Measurements from ENCODE around the gene FOXP1.

DNA sequence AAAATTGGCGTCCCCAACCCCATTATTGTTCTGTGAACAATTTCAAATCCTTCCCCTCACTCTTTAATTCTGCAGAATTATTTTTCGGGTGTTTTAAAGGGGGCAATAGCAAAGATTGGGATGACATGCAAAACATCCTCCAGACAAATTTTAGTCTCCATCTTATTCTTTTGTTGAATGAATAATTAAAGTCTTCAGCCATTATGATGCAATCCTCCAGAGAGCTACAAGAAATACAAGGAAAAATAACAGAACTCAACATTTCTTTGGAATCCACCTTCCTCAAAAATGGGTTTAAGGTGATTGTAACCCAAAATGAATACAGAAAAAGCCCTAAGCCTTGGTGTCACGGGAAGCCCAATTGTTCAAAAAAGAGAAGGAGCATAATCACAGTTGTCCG lies 49.9 kb downstream of the FOXP1 start:
- no peak for TF ChIP-seq EZH2 (IDR thresholded peaks at IDR 0.05; ENCODE audit: borderline replicate concordance, low read length)
- TF ChIP-seq, protein P1, sequence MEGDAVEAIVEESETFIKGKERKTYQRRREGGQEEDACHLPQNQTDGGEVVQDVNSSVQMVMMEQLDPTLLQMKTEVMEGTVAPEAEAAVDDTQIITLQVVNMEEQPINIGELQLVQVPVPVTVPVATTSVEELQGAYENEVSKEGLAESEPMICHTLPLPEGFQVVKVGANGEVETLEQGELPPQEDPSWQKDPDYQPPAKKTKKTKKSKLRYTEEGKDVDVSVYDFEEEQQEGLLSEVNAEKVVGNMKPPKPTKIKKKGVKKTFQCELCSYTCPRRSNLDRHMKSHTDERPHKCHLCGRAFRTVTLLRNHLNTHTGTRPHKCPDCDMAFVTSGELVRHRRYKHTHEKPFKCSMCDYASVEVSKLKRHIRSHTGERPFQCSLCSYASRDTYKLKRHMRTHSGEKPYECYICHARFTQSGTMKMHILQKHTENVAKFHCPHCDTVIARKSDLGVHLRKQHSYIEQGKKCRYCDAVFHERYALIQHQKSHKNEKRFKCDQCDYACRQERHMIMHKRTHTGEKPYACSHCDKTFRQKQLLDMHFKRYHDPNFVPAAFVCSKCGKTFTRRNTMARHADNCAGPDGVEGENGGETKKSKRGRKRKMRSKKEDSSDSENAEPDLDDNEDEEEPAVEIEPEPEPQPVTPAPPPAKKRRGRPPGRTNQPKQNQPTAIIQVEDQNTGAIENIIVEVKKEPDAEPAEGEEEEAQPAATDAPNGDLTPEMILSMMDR (conservative IDR thresholded peaks at IDR 0.05 in 1 of 2, IDR thresholded peaks at IDR 0.05 in 1 of 2; ENCODE audit: extremely low read depth in 1 of 2, insufficient read depth in 1 of 2, low read depth in 1 of 2, low read length in 2 of 2): no peak

All from mammary epithelial cell (primary cell).